SK-MEL-5 (cell line): ENCODE results near the gene MRPL44. TPM values are rescaled to one million over a fixed set of nuclear protein-coding genes. Genes with fewer than 3 reads are reported as not detected.
A peak's percentile ranks its signal among the peaks of the same experiment; 100 is the strongest.

Experiments used
- DNase-seq: peaks from one replicate; pipeline ENCODE4 v3.0.0-alpha.2; 2016; ENCODE audit warnings: low read depth, low spot score
- in situ Hi-C: cut with HindIII; loops from 2 replicates; pipeline ENCODE4 v1.10.0; 2016; ENCODE audit warnings: low sequenced_read_pairs, high pct_unique_total_duplicates, low pct_unique_long_range_greater_than_20kb
- polyA plus RNA-seq, 2 experiments: library from polyadenylated mRNA; depleted of rRNA; stranded (reverse); fragments of >200 nt; gene quantifications; 2 replicates each; pipeline ENCODE4 v1.2.3, GENCODE V29; 2015
- total RNA-seq: library from RNA; depleted of rRNA; stranded (reverse); fragments of >200 nt; shearing (Covaris generic); gene quantifications from 2 replicates; pipeline ENCODE4 v1.2.3, GENCODE V29; 2014; rRNA removed

Gene MRPL44
- total RNA-seq, result 92.5 and 92.8 TPM in 2 replicates
- polyA plus RNA-seq (2015; cell fraction: cytosol; rRNA removed), result 69.1 and 70.4 TPM in 2 replicates
- 22.3 and 24.1 TPM in 2 replicates for polyA plus RNA-seq (2015; cell fraction: nucleus; rRNA removed)

- in situ Hi-C loops, result no loop called here
- peak; percentile 93 for DNase-seq
Measured at GRCh38 chr2:223957092-223957851, at the start of gene MRPL44. Gene MRPL44, plus strand, starts transcription at chr2:223957463. Its CDS starts 10 bp downstream, at chr2:223957473.

DNA sequence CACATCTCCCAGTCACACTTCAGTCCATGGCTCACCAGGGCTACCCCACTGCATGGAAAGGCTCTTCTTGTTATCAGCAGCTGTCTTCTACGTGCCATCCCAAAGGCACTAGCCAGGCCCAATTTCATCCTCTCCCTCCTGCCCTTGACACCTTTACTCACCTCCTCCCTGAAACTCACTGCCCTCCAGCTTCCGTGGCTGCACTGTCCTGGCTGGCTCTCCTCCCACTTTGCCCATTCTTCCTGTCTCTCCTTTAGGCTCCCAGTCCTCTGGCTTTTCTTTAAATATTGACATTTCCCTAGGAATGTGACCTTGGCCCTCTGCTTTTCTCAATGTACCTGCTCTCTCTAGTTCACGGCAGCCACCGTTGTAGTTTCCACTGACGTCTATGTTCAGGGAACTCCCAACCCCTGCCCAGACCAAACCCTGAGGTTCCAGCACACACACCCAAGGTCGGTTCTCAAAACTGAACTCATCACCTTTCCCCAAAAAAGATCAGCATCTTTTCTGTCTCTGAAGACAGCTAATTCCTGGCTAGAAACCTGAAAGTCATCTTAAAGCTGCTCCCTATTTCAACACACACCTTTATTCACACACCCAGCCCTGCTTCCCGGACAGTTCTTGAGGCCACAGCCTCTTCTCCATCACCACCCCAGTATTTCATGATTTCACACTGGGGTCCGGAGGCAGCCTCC is 48.8 kb upstream of the MRPL44 start:
- DNase-seq, result no peak
- in situ Hi-C loops, result no loop called here

GRCh38 chr2:223909001-223909741 is 48.1 kb upstream of the MRPL44 start:
- in situ Hi-C loops, result no loop called here
- no peak for DNase-seq

GRCh38 chr2:223914324-223914723 is 42.9 kb upstream of the MRPL44 start:
- in situ Hi-C loops, result no loop called here
- DNase-seq, result no peak

DNA sequence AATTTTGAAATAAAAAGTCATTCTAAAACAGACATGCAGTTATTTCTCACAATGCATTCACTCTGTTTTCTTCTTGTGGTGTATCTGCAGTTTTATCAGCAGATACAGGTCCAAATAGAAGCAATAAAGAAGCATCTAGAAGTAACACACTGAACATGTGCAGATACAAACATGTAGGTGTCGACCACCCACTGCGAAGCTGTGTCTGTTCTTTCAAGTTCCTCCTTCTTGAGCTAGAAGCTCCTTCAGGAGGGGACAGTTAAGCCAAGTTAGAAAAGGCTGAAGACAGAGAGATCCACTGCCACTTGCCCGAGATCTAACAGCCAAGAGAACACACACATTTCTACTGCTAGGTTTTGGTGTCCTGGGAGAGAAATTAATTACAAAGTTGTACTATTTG is 42.2 kb upstream of the MRPL44 start:
- DNase-seq, result no peak
- in situ Hi-C loops, result no loop called here

GRCh38 chr2:223916181-223916920 is 40.9 kb upstream of the MRPL44 start:
- no peak for DNase-seq
- in situ Hi-C loops, result no loop called here

DNA sequence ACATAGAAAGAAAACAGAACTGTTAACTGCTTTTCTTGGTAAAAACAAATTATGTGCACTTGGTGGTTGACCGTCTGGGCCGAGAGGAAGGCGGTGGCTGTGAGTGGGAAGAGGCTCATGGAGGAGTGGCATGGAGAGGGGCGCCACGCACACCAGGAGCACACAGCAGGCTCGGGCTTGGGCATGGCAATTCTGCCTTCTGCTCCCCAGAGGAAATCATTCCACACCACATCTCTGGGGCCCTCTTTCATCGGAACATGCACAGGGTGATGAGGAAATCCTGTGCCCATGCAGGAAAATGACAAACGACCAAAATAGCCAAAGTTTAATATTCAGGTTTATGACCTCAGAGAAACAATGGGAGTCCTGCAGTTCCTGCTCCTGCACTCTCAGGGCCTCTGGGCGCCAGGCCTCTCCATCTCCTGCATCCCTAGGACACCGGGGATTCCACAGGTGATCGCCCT is 38.6 kb upstream of the MRPL44 start:
- no peak for DNase-seq
- in situ Hi-C loops, result no loop called here

GRCh38 chr2:223920109-223920508 is 37.2 kb upstream of the MRPL44 start:
- DNase-seq, result no peak
- in situ Hi-C loops, result no loop called here

- in situ Hi-C loops, result no loop called here
- no peak for DNase-seq
Measured at GRCh38 chr2:223921204-223921603, 36.1 kb upstream of the MRPL44 start.

DNA sequence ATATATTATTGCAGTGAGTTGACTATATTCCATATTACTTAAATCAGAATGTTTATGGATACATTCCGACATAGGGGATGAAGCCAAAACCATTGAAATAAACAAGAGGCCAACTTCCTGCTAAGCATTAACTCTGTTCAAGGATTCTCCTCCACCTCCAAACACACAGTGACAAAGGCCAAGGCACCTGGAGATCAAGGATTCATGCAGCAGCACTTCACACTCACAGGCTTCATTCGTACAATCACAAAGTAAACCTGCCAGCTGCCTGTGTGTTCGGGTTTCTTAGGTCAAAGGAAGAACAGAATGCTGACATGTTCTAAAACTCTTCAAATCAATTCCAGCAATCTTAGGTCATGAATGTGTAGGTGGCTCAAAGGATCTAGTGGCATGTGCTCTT is 35.0 kb upstream of the MRPL44 start:
- in situ Hi-C loops, result no loop called here
- DNase-seq, result no peak

DNA sequence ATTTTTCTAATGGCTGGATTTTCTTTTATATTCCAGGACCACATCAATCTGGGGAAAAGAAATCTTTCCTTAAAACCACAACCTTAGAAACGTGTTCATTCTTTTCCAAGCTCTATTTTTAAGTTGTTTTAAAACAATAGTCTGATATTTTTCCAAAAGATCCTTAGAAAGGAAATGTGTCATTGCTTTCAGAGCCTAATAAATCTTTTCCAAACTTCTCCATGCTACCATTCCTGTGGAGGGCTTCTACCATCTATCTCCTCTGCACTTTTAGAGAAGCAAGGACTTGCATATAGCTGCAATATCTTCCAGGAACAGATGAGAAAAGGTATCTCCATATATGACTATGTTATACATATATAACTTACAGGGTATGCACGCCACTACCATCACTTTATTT is 33.3 kb upstream of the MRPL44 start:
- in situ Hi-C loops, result no loop called here
- no peak for DNase-seq

- in situ Hi-C loops, result no loop called here
- no peak for DNase-seq
Measured at GRCh38 chr2:223925106-223925505, 32.2 kb upstream of the MRPL44 start.

DNA sequence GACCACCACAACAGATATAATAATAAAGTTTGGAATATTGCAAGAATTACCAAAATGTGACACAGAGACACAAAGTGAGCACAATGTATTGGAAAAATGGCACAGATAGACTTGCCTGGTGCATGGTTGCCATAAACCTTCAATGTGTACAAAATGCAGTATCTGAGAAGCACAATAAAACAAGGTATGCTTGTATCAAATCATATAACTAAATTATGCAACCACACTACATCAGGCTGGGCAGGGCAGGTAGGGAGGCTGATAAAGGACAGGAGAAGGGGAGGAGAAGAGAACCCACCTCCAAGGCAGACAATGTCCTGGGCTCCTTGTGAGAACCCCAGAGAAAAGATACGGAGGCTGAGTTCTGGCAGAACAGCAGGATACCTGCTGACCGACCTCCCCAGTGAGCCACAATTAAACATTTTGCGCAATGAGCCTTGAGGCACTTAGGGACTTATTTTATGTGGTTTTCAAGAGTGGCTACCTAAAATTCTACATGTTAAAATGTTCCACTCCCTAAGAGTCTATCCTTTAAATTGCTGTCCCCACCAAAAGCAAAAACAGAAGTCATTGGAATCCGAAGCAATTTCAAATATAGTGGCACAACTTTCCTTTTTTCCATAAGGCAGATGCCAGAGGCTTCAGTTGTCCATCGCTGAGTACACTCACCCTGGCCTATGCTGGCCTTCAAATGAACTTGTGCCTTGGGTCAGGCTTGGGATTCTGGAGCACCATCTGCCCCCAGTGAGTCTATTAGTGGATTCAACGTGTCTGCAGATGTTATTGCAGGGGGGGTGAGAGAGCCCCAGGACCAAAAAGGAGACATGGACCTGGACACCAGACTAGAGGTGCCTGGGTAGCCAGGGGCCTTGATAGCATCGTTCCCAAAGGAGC is 28.9 kb upstream of the MRPL44 start:
- no peak for DNase-seq

GRCh38 chr2:223929571-223930102 is 27.6 kb upstream of the MRPL44 start:
- DNase-seq, result no peak
- in situ Hi-C loops, result no loop called here

More for the DNA sequence above, 28.9 kb upstream of the MRPL44 start:
- in situ Hi-C loops, result no loop called here

DNA sequence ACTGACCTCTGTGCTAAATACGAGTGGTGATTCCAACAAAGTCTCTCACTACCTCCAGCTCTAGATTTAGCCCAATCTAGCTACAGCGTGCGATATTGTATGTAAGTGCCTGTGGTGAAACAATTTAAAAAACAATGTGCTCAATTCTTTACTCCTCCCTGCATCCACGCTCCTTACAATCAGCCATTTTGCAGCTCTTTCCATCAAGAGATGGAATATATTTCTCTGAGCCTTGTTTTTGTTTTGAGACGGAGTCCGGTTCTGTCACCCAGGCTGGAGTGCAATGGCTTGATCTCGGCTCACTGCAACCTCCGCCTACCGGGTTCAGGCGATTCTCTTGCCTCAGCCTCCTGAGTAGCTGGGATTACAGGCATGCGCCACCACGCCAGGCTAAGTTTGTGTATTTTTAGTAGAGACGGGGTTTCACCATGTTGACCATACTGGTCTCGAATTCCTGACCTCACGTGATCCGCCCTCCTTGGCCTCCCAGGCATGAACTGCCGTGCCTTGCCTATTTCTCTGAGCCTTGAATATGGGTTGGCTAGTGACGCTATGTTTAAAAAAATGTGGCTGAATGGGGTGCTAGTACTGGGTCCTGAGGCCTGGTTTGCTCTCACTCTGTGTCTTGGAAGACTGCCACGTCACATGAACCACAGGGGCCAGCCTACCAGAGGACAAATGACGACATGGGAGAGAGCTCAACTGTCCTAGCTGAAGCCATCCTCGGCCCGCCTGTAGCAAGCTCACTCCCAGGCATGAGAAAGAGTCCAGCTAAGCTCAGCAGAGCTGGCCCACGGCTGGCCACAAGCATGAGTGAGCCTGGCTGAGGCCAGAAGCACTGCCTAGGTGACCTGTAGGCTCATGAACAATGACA is 26.9 kb upstream of the MRPL44 start:
- DNase-seq, result peak; percentile 82
- in situ Hi-C loops, result no loop called here
